GM21390 (cell line): ENCODE results near the gene CACNA2D4.

Source experiments
- ATAC-seq: cut with Tn5 transposase; IDR thresholded peaks from one replicate; pipeline ENCODE4 v1.9.1; 2021; ENCODE audit not compliant: unreplicated experiment

The CACNA2D4 gene

GRCh38 chr12:1793426-1794210 is 124.8 kb downstream of the CACNA2D4 start:
- ATAC-seq = no peak

GRCh38 chr12:1792406-1792805 is 126.0 kb downstream of the CACNA2D4 start:
- no peak for ATAC-seq

GRCh38 chr12:1791104-1791841 is 127.2 kb downstream of the CACNA2D4 start:
- ATAC-seq = no peak

- ATAC-seq = no peak
Measured at GRCh38 chr12:1790444-1790843, 128.0 kb downstream of the CACNA2D4 start.

- ATAC-seq = no peak
Measured at GRCh38 chr12:1787714-1788113, 130.7 kb downstream of the CACNA2D4 start.

GRCh38 chr12:1782215-1782614 is 136.2 kb downstream of the CACNA2D4 start:
- ATAC-seq = no peak

GRCh38 chr12:1781772-1782171 is 136.7 kb downstream of the CACNA2D4 start:
- ATAC-seq = no peak

- no peak for ATAC-seq
Measured at GRCh38 chr12:1779783-1780182, 138.7 kb downstream of the CACNA2D4 start.

GRCh38 chr12:1778911-1779310 is 139.5 kb downstream of the CACNA2D4 start:
- no peak for ATAC-seq

- no peak for ATAC-seq
Measured at GRCh38 chr12:1777798-1778197, 140.7 kb downstream of the CACNA2D4 start.

GRCh38 chr12:1776170-1776921 is 142.1 kb downstream of the CACNA2D4 start:
- no peak for ATAC-seq

GRCh38 chr12:1773937-1774655 is 144.4 kb downstream of the CACNA2D4 start:
- no peak for ATAC-seq

- no peak for ATAC-seq
Measured at GRCh38 chr12:1769809-1770494, 148.5 kb downstream of the CACNA2D4 start.

- ATAC-seq = no peak
Measured at GRCh38 chr12:1768615-1769014, 149.8 kb downstream of the CACNA2D4 start.

GRCh38 chr12:1767407-1768090 is 150.9 kb downstream of the CACNA2D4 start:
- no peak for ATAC-seq

- no peak for ATAC-seq
Measured at GRCh38 chr12:1766110-1766509, 152.3 kb downstream of the CACNA2D4 start.

GRCh38 chr12:1763153-1763552 is 155.3 kb downstream of the CACNA2D4 start:
- ATAC-seq = no peak

GRCh38 chr12:1761857-1762256 is 156.6 kb downstream of the CACNA2D4 start:
- no peak for ATAC-seq

- ATAC-seq = no peak
Measured at GRCh38 chr12:1760566-1761382, 157.7 kb downstream of the CACNA2D4 start.
